Spleen (tissue), 11 donors: ENCODE data around the gene P2RX6. TPM values are rescaled to one million over a fixed set of nuclear protein-coding genes. Genes with fewer than 3 reads are reported as not detected.
A peak's percentile ranks its signal among the peaks of the same experiment; 100 is the strongest.

Experiments
- DNase-seq: peaks from one replicate; pipeline ENCODE4 v3.0.0-alpha.2; 2020
- H3K27ac ChIP-seq, 8 donors: fragments of 200-600 bp; sonication (generic) in 7 of 8; 1 replicate in 4 of 8; 2 replicates in 4 of 8; pipeline versions ENCODE4 v1.5.0 to v1.8.0; 2016 to 2021; ENCODE audit warnings: inconsistent platforms in 4 of 8, mild to moderate bottlenecking in 4 of 8, moderate library complexity in 1 of 8
- H3K27me3 ChIP-seq, 7 donors: fragments of 200-600 bp; sonication (generic) in 6 of 7; replicated peaks in 1 of 7; 1 replicate in 4 of 7; 2 replicates in 3 of 7; pipeline versions ENCODE4 v1.5.0 to v1.8.0; 2016 to 2021; ENCODE audit warnings: inconsistent platforms in 3 of 7, mild to moderate bottlenecking in 1 of 7
- H3K36me3 ChIP-seq, 6 donors: fragments of 200-600 bp; sonication (generic) in 5 of 6; 1 replicate in 4 of 6; 2 replicates in 2 of 6; pipeline versions ENCODE4 v1.5.0 to v1.8.0; 2016 to 2021; ENCODE audit warnings: inconsistent platforms in 2 of 6
- H3K4me1 ChIP-seq, 6 donors: fragments of 200-600 bp; sonication (generic) in 5 of 6; 1 replicate in 3 of 6; 2 replicates in 3 of 6; pipeline versions ENCODE4 v1.5.0 to v1.8.0; 2016 to 2021; ENCODE audit warnings: inconsistent platforms in 3 of 6
- H3K4me3 ChIP-seq, 8 donors: fragments of 200-600 bp; sonication (generic) in 7 of 8; 1 replicate in 4 of 8; 2 replicates in 4 of 8; pipeline versions ENCODE4 v1.5.0 to v1.8.0; 2016 to 2021; ENCODE audit warnings: inconsistent platforms in 4 of 8, mild to moderate bottlenecking in 4 of 8, moderate library complexity in 2 of 8
- H3K9me3 ChIP-seq, 8 donors: fragments of 200-600 bp; sonication (generic) in 7 of 8; 1 replicate in 4 of 8; 2 replicates in 4 of 8; pipeline versions ENCODE4 v1.5.0 to v1.8.0; 2016 to 2021; ENCODE audit warnings: inconsistent platforms in 4 of 8
- POLR2A ChIP-seq, 3 donors: fragments of 450-650 bp; IDR thresholded peaks; one replicate each; pipeline ENCODE4 v1.5.1; 2017; ENCODE audit warnings: antibody characterized with exemption in 3 of 3, mild to moderate bottlenecking in 1 of 3
- POLR2AphosphoS5 ChIP-seq, 3 donors: sonication (generic); formaldehyde crosslinking; IDR thresholded peaks; one replicate each; pipeline ENCODE4 v1.5.1; 2017; ENCODE audit warnings: antibody characterized with exemption in 3 of 3
- WGBS, 5 donors: extraction: QIAGEN DNeasy Blood & Tissue Kit in 3 of 5; methylation state at CpG; one replicate each; pipeline versions ENCODE4 v1.1.5 to v1.1.7; 2013 to 2018; 5-methylcytosine and 5-hydroxymethylcytosine counted together
- intact Hi-C: fragments of 100-400 bp; cut with DNase I; formaldehyde crosslinking; loops from one replicate; pipeline ENCODE4 v1.15.0; 2023; ENCODE audit warnings: low total_unique reads
- polyA plus RNA-seq, 3 donors: library from polyadenylated mRNA; stranded (reverse); fragments of 200-250 nt; gene quantifications; one replicate each; pipeline ENCODE4 v1.2.1, GENCODE V29; 2013
- total RNA-seq, 7 donors: library from RNA; depleted of rRNA in 3 of 7; stranded (reverse); fragments of >200 nt in 3 of 7; fragmentation: NEBNext Ultra II Directional in 4 of 7; extraction: Animal tissue kit (Norgen Biotek cat#: 25700) in 4 of 7; gene quantifications; one replicate each; pipeline versions ENCODE4 v1.1.0 to v1.2.1, GENCODE V29; 2016 to 2021
- TF ChIP-seq, protein P1 (sequence below), 11 experiments: fragments of 200-600 bp in 7 of 11; fragments of 450-650 bp in 4 of 11; sonication (generic) in 4 of 11; IDR thresholded peaks in 8 of 11; conservative IDR thresholded peaks in 3 of 11; 1 replicate in 7 of 11; 2 replicates in 4 of 11; pipeline versions ENCODE4 v1.4.0 to v1.8.0; 2016 to 2021; ENCODE audit warnings: antibody characterized with exemption in 11 of 11, inconsistent platforms in 4 of 11, mild to moderate bottlenecking in 1 of 11
- donor health status: healthy with polysubstance abuse.
- donor health status: DM: no; HTN: no; CAD: no; lungs with moderate emphysema.
- donor health status: DM: no; HTN: no; CAD: no.
- donor health status: Bipolar disorder and iron deficiency.
- donor health status: healthy.
- donor health status: DM: no; HTN: no; CAD: no.
- donor health status: DM: yes; HTN: yes; CAD: no.

The P2RX6 gene
- total and polyA plus RNA-seq, 10 donors: 0.86 to 14.4 (median 4.4) TPM

DNA sequence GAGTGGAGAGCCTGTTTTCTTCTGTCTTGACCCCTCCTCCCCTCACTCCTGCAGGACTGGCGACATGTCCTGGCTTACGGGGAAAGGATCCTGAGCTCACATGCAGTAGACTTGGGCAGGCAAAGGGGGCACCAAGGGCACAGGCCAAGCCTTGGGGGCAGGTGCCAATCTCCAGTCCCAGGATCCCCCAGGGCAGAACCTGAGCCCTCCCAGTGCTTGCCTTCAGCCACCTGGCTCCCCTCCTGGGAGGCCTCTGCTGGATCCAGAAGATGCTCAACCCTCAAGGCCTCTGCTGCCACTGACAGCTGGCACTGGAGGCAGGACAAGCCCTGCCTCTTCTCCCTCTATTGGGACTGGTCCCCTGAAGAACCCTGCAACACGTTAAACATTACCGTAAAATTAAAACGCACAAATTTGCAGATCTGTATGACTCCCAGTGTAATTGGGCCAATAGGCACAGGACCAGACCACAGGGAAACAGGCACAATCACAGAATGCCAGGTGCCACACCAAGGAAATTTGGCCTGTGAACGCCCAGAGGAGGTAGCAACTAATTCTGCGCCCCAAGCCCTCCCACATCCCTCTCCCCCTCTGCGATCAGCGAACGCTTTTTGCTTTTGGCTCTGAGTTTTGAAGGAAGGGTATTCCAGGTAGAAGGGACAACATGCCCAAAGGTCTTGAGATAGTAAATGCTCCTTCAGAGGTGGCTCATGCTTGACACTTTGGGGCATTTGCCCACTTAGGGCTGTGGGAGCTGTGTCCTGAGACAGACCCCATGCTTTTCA lies 33.8 kb upstream of the P2RX6 start:
- Histone ChIP-seq H3K9me3 (peaks cover 0 to 13% (median 8%) of the 10 kb centered on the region in 8 donors), H3K36me3 (peaks cover 0 to 28% (median 8%) of the 10 kb centered on the region in 6 donors), H3K27me3 (no peaks in the 10 kb centered on the region), H3K4me3 (peak overlapping the region; percentile 59 to 92 (median 77)), H3K4me1 (peaks cover 18 to 50% (median 40%) of the 10 kb centered on the region in 6 donors), H3K27ac (peak overlapping the region; percentile 87 to 96 (median 94))
- TF ChIP-seq, protein P1, sequence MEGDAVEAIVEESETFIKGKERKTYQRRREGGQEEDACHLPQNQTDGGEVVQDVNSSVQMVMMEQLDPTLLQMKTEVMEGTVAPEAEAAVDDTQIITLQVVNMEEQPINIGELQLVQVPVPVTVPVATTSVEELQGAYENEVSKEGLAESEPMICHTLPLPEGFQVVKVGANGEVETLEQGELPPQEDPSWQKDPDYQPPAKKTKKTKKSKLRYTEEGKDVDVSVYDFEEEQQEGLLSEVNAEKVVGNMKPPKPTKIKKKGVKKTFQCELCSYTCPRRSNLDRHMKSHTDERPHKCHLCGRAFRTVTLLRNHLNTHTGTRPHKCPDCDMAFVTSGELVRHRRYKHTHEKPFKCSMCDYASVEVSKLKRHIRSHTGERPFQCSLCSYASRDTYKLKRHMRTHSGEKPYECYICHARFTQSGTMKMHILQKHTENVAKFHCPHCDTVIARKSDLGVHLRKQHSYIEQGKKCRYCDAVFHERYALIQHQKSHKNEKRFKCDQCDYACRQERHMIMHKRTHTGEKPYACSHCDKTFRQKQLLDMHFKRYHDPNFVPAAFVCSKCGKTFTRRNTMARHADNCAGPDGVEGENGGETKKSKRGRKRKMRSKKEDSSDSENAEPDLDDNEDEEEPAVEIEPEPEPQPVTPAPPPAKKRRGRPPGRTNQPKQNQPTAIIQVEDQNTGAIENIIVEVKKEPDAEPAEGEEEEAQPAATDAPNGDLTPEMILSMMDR (IDR thresholded peaks at IDR 0.05 in 8 of 11, conservative IDR thresholded peaks at IDR 0.05 in 3 of 11): no peak
- no peak for TF ChIP-seq POLR2A (IDR thresholded peaks at IDR 0.05)
- no peak for TF ChIP-seq POLR2AphosphoS5 (IDR thresholded peaks at IDR 0.05)
- WGBS, 5 donors: 71 to 76% (median 75%) methylated on average over 10 of the region's 10 CpGs
- DNase-seq: no peak
- intact Hi-C loops: no loop called here

DNA sequence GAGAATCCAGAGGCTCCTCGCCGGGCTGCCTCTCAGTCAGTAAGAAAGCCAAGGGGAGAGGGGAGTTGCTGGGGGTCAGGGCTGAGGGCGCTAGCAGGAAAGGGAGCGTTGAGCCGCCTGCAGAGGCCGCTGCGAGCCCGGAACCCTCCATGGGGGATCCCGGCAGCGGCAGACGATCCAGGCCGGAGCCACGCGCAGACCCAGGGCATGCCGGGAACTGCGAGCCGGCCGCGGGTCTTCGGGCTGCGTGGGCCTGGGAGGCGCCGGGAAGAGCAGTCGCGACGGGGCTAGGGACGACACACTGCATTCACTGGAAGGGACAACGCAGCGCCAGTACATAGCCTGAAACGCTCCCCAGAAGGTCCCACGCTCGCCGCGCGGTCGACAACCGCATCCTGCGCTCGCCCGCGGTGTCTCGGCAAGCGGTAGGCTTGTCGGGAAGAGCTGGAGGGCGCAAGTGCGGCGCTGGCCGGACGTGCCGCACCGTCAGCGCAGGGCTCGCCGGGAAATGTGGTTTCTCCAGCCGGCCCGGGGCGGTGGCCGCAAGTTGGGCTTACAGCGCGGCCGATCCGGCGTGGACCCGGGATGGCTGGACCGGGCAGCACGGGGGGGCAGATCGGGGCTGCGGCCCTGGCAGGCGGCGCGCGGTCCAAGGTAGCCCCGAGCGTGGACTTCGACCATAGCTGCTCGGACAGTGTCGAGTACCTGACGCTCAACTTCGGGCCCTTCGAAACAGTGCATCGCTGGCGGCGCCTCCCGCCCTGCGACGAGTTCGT lies 33.0 kb upstream of the P2RX6 start, which contains the start of gene LZTR1:
TSS of gene LZTR1 (plus strand) at position 511 of the 776 bp plus-strand sequence. CDS start at position 586, 75 bp downstream.
- 0 to 1% (median 0%) methylated on average over 10 to 87 of the region's 87 CpGs for WGBS, 5 donors
- intact Hi-C loops: no loop called here
- H3K27ac ChIP-seq: peak within 1 kb of the TSS; percentile 87 to 96 (median 94)
- TF ChIP-seq POLR2AphosphoS5 (IDR thresholded peaks at IDR 0.05) (peak; percentile 98 to 99 (median 98)), POLR2A (IDR thresholded peaks at IDR 0.05) (peak in 2 of 3 donors; percentile 44 to 88)
- TF ChIP-seq, protein P1 (IDR thresholded peaks at IDR 0.05 in 8 of 11, conservative IDR thresholded peaks at IDR 0.05 in 3 of 11): peak; percentile 25 to 76 (median 59)
- DNase-seq: peak; percentile 97
- H3K9me3 ChIP-seq: peaks cover 0 to 13% (median 8%) of the 10 kb centered on the region in 8 donors
- H3K4me3 ChIP-seq: peak within 1 kb of the TSS; percentile 59 to 92 (median 77)
- H3K4me1 ChIP-seq: peaks cover 18 to 50% (median 40%) of the 10 kb centered on the region in 6 donors
- peaks cover 0 to 36% (median 13%) of the 10 kb centered on the region in 6 donors for H3K36me3 ChIP-seq
- H3K27me3 ChIP-seq: no peaks in the 10 kb centered on the region

DNA sequence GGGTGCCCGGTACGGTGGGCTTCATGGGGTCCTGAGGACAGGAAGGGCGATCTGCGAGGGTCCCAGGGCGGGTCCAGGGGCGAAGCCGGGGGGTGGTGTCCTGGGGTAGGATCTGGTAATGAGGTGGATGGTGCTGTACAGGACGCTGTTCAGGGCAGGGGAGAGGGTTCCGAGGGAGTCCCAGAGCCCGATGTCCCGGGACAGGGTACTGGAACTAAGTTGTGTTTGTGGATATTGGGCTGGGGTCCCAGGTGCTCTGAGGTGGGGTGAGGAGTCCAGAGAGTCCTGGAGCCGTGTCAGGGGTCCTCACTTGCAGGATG lies 32.4 kb upstream of the P2RX6 start:
- DNase-seq: no peak
- intact Hi-C loops: no loop called here
- 2 to 4% (median 4%) methylated on average over 9 to 12 of the region's 12 CpGs for WGBS, 5 donors
- Histone ChIP-seq H3K4me1 (peaks cover 18 to 50% (median 40%) of the 10 kb centered on the region in 6 donors), H3K27me3 (no peaks in the 10 kb centered on the region), H3K4me3 (peak overlapping the region; percentile 59 to 92 (median 77)), H3K36me3 (peaks cover 0 to 42% (median 19%) of the 10 kb centered on the region in 6 donors), H3K27ac (peak overlapping the region; percentile 87 to 96 (median 94)), H3K9me3 (peaks cover 0 to 13% (median 8%) of the 10 kb centered on the region in 8 donors)
- TF ChIP-seq, protein P1 (IDR thresholded peaks at IDR 0.05 in 8 of 11, conservative IDR thresholded peaks at IDR 0.05 in 3 of 11): no peak
- TF ChIP-seq POLR2AphosphoS5 (IDR thresholded peaks at IDR 0.05) (no peak), POLR2A (IDR thresholded peaks at IDR 0.05) (no peak)
